Endothelial cell of umbilical vein (primary cell): ENCODE results near the gene DPP10.

Experiments used
- EZH2 ChIP-seq: IDR thresholded peaks from 2 replicates; pipeline ENCODE4 v1.6.1; 2012; ENCODE audit warnings: borderline replicate concordance, low read depth, mild to moderate bottlenecking, moderate library complexity, low read length, inconsistent platforms; ENCODE audit not compliant: severe bottlenecking
- FOS ChIP-seq: IDR thresholded peaks from 2 replicates; pipeline ENCODE4 v1.6.1; 2011; ENCODE audit warnings: mild to moderate bottlenecking, low read length, moderate library complexity, borderline replicate concordance; ENCODE audit not compliant: insufficient read depth
- GATA2 ChIP-seq: IDR thresholded peaks from 2 replicates; pipeline ENCODE4 v1.7.0; 2011; ENCODE audit warnings: low read depth, mild to moderate bottlenecking, moderate library complexity, mixed read lengths, low read length; ENCODE audit not compliant: insufficient read length, insufficient read depth
- JUN ChIP-seq: IDR thresholded peaks from 2 replicates; pipeline ENCODE4 v1.6.1; 2011; ENCODE audit warnings: borderline replicate concordance, low read depth; ENCODE audit not compliant: insufficient read length, insufficient read depth
- MYC ChIP-seq: IDR thresholded peaks from one replicate; pipeline ENCODE4 v1.6.1; 2011; ENCODE audit warnings: mild to moderate bottlenecking, low read depth, low read length
- POLR2A ChIP-seq: IDR thresholded peaks from 2 replicates; pipeline ENCODE4 v1.6.1; 2012; ENCODE audit warnings: low read depth, mild to moderate bottlenecking, control low read depth, low read length
- POLR2AphosphoS5 ChIP-seq: IDR thresholded peaks from 2 replicates; pipeline ENCODE4 v1.6.1; 2012; ENCODE audit warnings: low read depth, mild to moderate bottlenecking, control low read depth, low read length, moderate library complexity; ENCODE audit not compliant: insufficient read depth
- TF ChIP-seq, protein P1 (sequence below), 2 donors: IDR thresholded peaks; 1 replicate in 1 of 2; 2 replicates in 1 of 2; pipeline ENCODE4 v1.5.1; 2011; ENCODE audit warnings: low read length in 2 of 2, mild to moderate bottlenecking in 2 of 2, moderate library complexity in 2 of 2, control low read depth in 1 of 2, inconsistent platforms in 1 of 2, low read depth in 1 of 2; ENCODE audit not compliant: insufficient read depth in 1 of 2; ENCODE audit errors: extremely low read depth in 1 of 2
- TF ChIP-seq, protein P2 (sequence below): IDR thresholded peaks from 2 replicates; pipeline ENCODE4 v1.6.1; 2011; ENCODE audit not compliant: insufficient read depth, insufficient read length

DNA sequence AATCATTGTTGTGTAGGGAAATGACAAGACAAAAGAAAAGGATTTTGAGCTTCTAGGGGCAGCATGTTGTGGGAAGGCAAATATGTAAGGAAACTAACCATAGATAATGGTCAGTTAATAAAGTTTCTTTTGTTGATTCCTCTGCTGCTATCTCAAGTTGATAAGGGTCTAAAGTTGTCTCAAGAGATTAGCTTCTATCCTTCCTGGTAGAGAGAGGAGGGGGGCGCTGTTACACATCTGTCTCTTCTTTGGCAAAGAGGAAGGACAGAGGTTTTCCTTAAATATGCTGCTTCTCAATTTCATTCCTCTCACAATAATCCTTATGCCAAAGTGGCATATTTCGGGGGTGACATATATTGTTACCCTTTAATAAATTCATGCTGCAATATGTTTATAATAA is 944.0 kb downstream of the DPP10 start:
- TF ChIP-seq POLR2A (no peak), POLR2AphosphoS5 (no peak), EZH2 (no peak), JUN (no peak), FOS (no peak), MYC (no peak), GATA2 (no peak)
- TF ChIP-seq, protein P1, sequence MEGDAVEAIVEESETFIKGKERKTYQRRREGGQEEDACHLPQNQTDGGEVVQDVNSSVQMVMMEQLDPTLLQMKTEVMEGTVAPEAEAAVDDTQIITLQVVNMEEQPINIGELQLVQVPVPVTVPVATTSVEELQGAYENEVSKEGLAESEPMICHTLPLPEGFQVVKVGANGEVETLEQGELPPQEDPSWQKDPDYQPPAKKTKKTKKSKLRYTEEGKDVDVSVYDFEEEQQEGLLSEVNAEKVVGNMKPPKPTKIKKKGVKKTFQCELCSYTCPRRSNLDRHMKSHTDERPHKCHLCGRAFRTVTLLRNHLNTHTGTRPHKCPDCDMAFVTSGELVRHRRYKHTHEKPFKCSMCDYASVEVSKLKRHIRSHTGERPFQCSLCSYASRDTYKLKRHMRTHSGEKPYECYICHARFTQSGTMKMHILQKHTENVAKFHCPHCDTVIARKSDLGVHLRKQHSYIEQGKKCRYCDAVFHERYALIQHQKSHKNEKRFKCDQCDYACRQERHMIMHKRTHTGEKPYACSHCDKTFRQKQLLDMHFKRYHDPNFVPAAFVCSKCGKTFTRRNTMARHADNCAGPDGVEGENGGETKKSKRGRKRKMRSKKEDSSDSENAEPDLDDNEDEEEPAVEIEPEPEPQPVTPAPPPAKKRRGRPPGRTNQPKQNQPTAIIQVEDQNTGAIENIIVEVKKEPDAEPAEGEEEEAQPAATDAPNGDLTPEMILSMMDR (IDR thresholded peaks at IDR 0.05; ENCODE audit: extremely low read depth in 1 of 2, insufficient read depth in 1 of 2, low read depth in 1 of 2, low read length in 2 of 2) = no peak
- TF ChIP-seq, protein P2, sequence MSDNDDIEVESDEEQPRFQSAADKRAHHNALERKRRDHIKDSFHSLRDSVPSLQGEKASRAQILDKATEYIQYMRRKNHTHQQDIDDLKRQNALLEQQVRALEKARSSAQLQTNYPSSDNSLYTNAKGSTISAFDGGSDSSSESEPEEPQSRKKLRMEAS = no peak
